Type B pancreatic cell (in vitro differentiated cells): Measurements from ENCODE around the gene TRPM3. TPM values are rescaled to one million over a fixed set of nuclear protein-coding genes. Genes with fewer than 3 reads are reported as not detected.

Source experiments
- DNase-seq: peaks from one replicate; pipeline ENCODE4 v3.0.0; 2021; ENCODE audit warnings: mixed read lengths; ENCODE audit not compliant: unreplicated experiment; ENCODE audit errors: extremely low spot score
- H3K27ac Mint-ChIP-seq: 2 replicates; pipeline ENCODE4 v1.8.0; 2021; ENCODE audit warnings: mild to moderate bottlenecking, mixed read lengths
- H3K27me3 Mint-ChIP-seq: 2 replicates; pipeline ENCODE4 v1.8.0; 2021; ENCODE audit warnings: mixed read lengths
- H3K36me3 Mint-ChIP-seq: 2 replicates; pipeline ENCODE4 v1.8.0; 2021; ENCODE audit warnings: mixed read lengths
- H3K4me1 Mint-ChIP-seq: one replicate; pipeline ENCODE4 v1.8.0; 2021; ENCODE audit warnings: mixed read lengths; ENCODE audit not compliant: unreplicated experiment
- H3K4me3 Mint-ChIP-seq: 2 replicates; pipeline ENCODE4 v1.8.0; 2021; ENCODE audit warnings: mild to moderate bottlenecking, mixed read lengths
- H3K9me3 Mint-ChIP-seq: 2 replicates; pipeline ENCODE4 v1.8.0; 2021; ENCODE audit warnings: mixed read lengths
- CTCF ChIP-seq: fragments of 200-600 bp; sonication (generic); conservative IDR thresholded peaks from 2 replicates; pipeline ENCODE4 v1.5.0; 2021; ENCODE audit warnings: antibody characterized with exemption, mild to moderate bottlenecking
- total RNA-seq: library from RNA; stranded (reverse); gene quantifications from 2 replicates; pipeline ENCODE4 v1.2.1, GENCODE V29; 2021; ENCODE audit warnings: low replicate concordance

The TRPM3 gene
- total RNA-seq, 1 donor from 2014 or later, result 17.0 TPM

- Mint-ChIP-seq H3K27ac (no peak overlapping the region), H3K9me3 (no peaks in the 10 kb centered on the region), H3K27me3 (peaks cover 3% of the 10 kb centered on the region), H3K4me1 (no peaks in the 10 kb centered on the region), H3K4me3 (no peak overlapping the region), H3K36me3 (no peaks in the 10 kb centered on the region)
- TF ChIP-seq CTCF, result no peak
- no peak for DNase-seq
Observed at GRCh38 chr9:70840266-70840665, 281.2 kb downstream of the TRPM3 start.

DNA sequence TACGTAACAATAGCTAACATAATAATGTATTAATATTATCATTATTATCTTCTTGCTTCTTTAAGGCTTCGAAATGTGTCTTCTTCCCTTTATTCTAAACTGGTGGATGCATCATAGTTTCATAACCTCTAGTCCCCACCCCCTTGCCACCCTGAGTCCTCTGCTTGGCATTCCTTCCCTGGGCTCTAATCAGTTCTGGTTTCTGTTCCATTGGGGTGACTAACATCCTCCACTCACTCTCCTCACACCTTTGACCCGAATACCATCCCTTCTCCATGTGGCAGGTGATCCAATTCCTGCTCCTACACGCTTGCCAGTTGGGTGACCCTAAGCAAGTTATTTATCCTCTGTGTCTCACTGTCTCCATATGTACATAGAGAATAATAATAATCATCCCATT lies 286.1 kb downstream of the TRPM3 start:
- H3K27ac Mint-ChIP-seq, result no peak overlapping the region

DNA sequence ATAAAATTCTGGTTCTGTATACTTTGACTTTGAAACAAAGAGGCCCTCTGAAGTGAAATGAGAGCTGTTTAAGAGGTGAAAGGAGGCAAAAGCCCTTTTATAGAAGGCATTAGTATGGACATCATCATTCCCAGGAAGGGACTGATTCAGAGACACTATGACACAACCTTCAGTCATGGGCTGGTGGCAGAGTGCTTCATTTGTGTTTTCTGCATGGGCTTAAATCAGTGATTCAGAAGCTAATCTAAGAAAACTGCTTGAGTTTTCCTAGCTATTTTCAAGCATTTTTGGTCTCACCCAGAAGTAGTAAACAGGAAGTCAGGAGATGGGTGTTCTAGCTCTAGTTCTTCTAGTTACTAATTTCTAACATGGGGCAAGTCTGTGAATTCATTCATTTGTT lies 288.9 kb downstream of the TRPM3 start:
- no peak for TF ChIP-seq CTCF
- H3K27me3 Mint-ChIP-seq, result no peaks in the 10 kb centered on the region
- H3K36me3 Mint-ChIP-seq, result no peaks in the 10 kb centered on the region
- H3K27ac Mint-ChIP-seq, result no peak overlapping the region
- no peak for DNase-seq
- H3K9me3 Mint-ChIP-seq, result no peaks in the 10 kb centered on the region
- H3K4me3 Mint-ChIP-seq, result no peak overlapping the region
- H3K4me1 Mint-ChIP-seq, result no peaks in the 10 kb centered on the region

More for the DNA sequence above, 286.1 kb downstream of the TRPM3 start:
- no peak for DNase-seq
- Mint-ChIP-seq H3K4me1 (no peaks in the 10 kb centered on the region), H3K9me3 (no peaks in the 10 kb centered on the region), H3K36me3 (no peaks in the 10 kb centered on the region), H3K4me3 (no peak overlapping the region), H3K27me3 (peaks cover 2% of the 10 kb centered on the region)
- TF ChIP-seq CTCF, result no peak

GRCh38 chr9:70830618-70831017 lies 290.8 kb downstream of the TRPM3 start:
- no peaks in the 10 kb centered on the region for H3K36me3 Mint-ChIP-seq
- H3K4me1 Mint-ChIP-seq, result no peaks in the 10 kb centered on the region
- no peaks in the 10 kb centered on the region for H3K9me3 Mint-ChIP-seq
- H3K27me3 Mint-ChIP-seq, result no peaks in the 10 kb centered on the region
- H3K27ac Mint-ChIP-seq, result no peak overlapping the region
- DNase-seq, result no peak
- no peak for TF ChIP-seq CTCF
- no peak overlapping the region for H3K4me3 Mint-ChIP-seq

DNA sequence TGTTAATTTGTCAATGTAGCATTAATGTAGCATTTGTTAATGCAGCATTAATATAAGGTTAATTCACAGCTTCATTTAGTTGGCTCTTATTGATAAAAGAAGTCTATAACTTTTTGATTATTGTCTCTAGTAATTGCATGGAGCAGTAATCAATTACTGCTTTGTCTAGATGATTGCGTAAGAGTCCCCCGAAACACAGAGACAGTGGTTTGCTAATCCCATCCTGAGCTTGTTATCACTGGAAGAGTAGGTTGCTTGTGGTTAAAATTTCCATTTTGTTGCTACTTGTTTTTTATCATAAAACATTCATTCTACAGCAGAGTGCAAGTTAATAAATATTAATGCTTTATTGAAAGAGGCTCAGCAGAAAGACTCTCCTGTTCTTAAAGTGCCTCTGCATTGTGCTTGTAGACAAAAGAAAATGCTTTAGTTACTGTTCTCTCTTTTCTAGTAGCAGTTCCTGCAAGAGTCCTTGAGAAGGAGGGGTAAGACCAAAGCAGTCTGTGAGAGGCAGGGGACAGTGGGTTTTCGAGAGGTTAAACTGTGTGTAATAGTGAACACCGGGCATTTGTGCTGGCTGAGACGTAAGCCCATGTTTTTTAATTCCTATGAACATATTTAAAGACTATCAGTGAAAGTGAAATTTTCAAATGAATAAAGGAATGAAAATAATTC lies 291.7 kb downstream of the TRPM3 start:
- Mint-ChIP-seq H3K9me3 (no peaks in the 10 kb centered on the region), H3K27ac (no peak overlapping the region)

More for the DNA sequence above, 291.7 kb downstream of the TRPM3 start:
- Mint-ChIP-seq H3K4me1 (no peaks in the 10 kb centered on the region), H3K36me3 (no peaks in the 10 kb centered on the region), H3K4me3 (no peak overlapping the region), H3K27me3 (no peaks in the 10 kb centered on the region)
- TF ChIP-seq CTCF, result no peak
- no peak for DNase-seq
